Mesenchymal stem cell (in vitro differentiated cells and primary cell): ENCODE data around the gene KLRC2.
"Not testable (repeated sequence)": the region's sequence is repeated elsewhere in the genome, so short reads cannot be mapped to it uniquely, and the experiment has no call there.

ENCODE experiments used
- DNase-seq: peaks from one replicate; pipeline ENCODE4 v3.0.0-alpha.2; 2013
- H2AFZ ChIP-seq: one replicate; pipeline ENCODE4 v1.6.1; 2013; ENCODE audit warnings: low read depth, mild to moderate bottlenecking, control low read depth, inconsistent platforms, low read length, moderate library complexity
- H2AK5ac ChIP-seq: 2 replicates; pipeline ENCODE4 v1.6.1; 2013; ENCODE audit warnings: low read length, moderate library complexity, mild to moderate bottlenecking, inconsistent platforms; ENCODE audit not compliant: severe bottlenecking
- H2BK120ac ChIP-seq: one replicate; pipeline ENCODE4 v1.6.1; 2013; ENCODE audit warnings: low read depth, mild to moderate bottlenecking, inconsistent platforms, low read length, moderate library complexity
- H2BK12ac ChIP-seq, 2 experiments: one replicate each; pipeline ENCODE4 v1.6.1; 2013; ENCODE audit warnings: inconsistent platforms in 2 of 2, low read length in 2 of 2, mild to moderate bottlenecking in 2 of 2, moderate library complexity in 2 of 2, control low read depth in 1 of 2
- H2BK15ac ChIP-seq: one replicate; pipeline ENCODE4 v1.6.1; 2013; ENCODE audit warnings: mild to moderate bottlenecking, low read depth, inconsistent platforms; ENCODE audit not compliant: poor library complexity, severe bottlenecking
- H2BK5ac ChIP-seq: 2 replicates; pipeline ENCODE4 v1.6.1; 2013; ENCODE audit warnings: low read depth, mild to moderate bottlenecking, low read length, control low read depth, inconsistent platforms; ENCODE audit not compliant: poor library complexity, severe bottlenecking
- H3K14ac ChIP-seq, 2 experiments: one replicate each; pipeline ENCODE4 v1.6.1; 2013; ENCODE audit warnings: inconsistent platforms in 2 of 2, low read length in 2 of 2, control low read depth in 1 of 2, mild to moderate bottlenecking in 1 of 2, moderate library complexity in 1 of 2
- H3K18ac ChIP-seq, 2 experiments: one replicate each; pipeline ENCODE4 v1.6.1; 2013; ENCODE audit warnings: inconsistent platforms in 2 of 2, low read length in 2 of 2, control low read depth in 1 of 2, low read depth in 1 of 2, mild to moderate bottlenecking in 1 of 2
- H3K23ac ChIP-seq, 2 experiments: one replicate each; pipeline ENCODE4 v1.6.1; 2013; ENCODE audit warnings: inconsistent platforms in 2 of 2, low read length in 2 of 2, mild to moderate bottlenecking in 2 of 2, moderate library complexity in 2 of 2, control low read depth in 1 of 2
- H3K27ac ChIP-seq: 2 replicates; pipeline ENCODE4 v1.5.1; 2013; ENCODE audit warnings: mild to moderate bottlenecking, moderate library complexity, low read length, control low read depth, inconsistent platforms; ENCODE audit not compliant: poor library complexity, severe bottlenecking
- H3K27me3 ChIP-seq, 2 experiments: 2 replicates each; pipeline versions ENCODE4 v1.6.1 to v1.7.0; 2013; ENCODE audit warnings: low read length in 2 of 2, mild to moderate bottlenecking in 2 of 2, moderate library complexity in 2 of 2, control low read depth in 1 of 2, inconsistent platforms in 1 of 2; ENCODE audit not compliant: control insufficient read depth in 1 of 2, insufficient read depth in 1 of 2
- H3K36me3 ChIP-seq, 2 experiments: 2 replicates each; pipeline versions ENCODE4 v1.6.1 to v1.7.0; 2013; ENCODE audit warnings: low read length in 2 of 2, control low read depth in 1 of 2, inconsistent platforms in 1 of 2, low read depth in 1 of 2, mild to moderate bottlenecking in 1 of 2; ENCODE audit not compliant: insufficient read depth in 2 of 2, control insufficient read depth in 1 of 2
- H3K4ac ChIP-seq, 2 experiments: one replicate each; pipeline ENCODE4 v1.6.1; 2013; ENCODE audit warnings: inconsistent platforms in 2 of 2, low read length in 2 of 2, mild to moderate bottlenecking in 2 of 2, moderate library complexity in 2 of 2, control low read depth in 1 of 2, low read depth in 1 of 2
- H3K4me1 ChIP-seq: 2 replicates; pipeline ENCODE4 v1.6.1; 2013; ENCODE audit warnings: low read depth, low read length, control low read depth; ENCODE audit not compliant: control insufficient read depth, insufficient read depth
- H3K4me2 ChIP-seq: 2 replicates; pipeline ENCODE4 v1.6.1; 2013; ENCODE audit warnings: low read length, mild to moderate bottlenecking, inconsistent platforms; ENCODE audit not compliant: poor library complexity, severe bottlenecking
- H3K4me3 ChIP-seq, 2 experiments: 2 replicates each; pipeline versions ENCODE4 v1.5.1 to v1.7.0; 2013; ENCODE audit warnings: low read length in 2 of 2, mild to moderate bottlenecking in 2 of 2, control low read depth in 1 of 2, low read depth in 1 of 2; ENCODE audit not compliant: insufficient read depth in 1 of 2
- H3K79me1 ChIP-seq: replicated peaks from 2 replicates; pipeline ENCODE4 v1.6.1; 2013; ENCODE audit warnings: mild to moderate bottlenecking, control low read depth, low read length, inconsistent platforms; ENCODE audit not compliant: poor library complexity, severe bottlenecking
- H3K9ac ChIP-seq: 2 replicates; pipeline ENCODE4 v1.7.0; 2013; ENCODE audit warnings: mild to moderate bottlenecking, low read length, moderate library complexity
- H3K9me3 ChIP-seq: 2 replicates; pipeline ENCODE4 v1.7.0; 2013; ENCODE audit warnings: mild to moderate bottlenecking, low read length; ENCODE audit not compliant: control insufficient read depth
- H4K8ac ChIP-seq: one replicate; pipeline ENCODE4 v1.6.1; 2013; ENCODE audit warnings: inconsistent platforms, mild to moderate bottlenecking, low read length, moderate library complexity
- H4K91ac ChIP-seq: one replicate; pipeline ENCODE4 v1.6.1; 2013; ENCODE audit warnings: mild to moderate bottlenecking, low read length, inconsistent platforms
- WGBS: methylation state at CpG from one replicate; pipeline ENCODE4 v1.1.7; 2013; ENCODE audit warnings: mixed read lengths; 5-methylcytosine and 5-hydroxymethylcytosine counted together

KLRC2 gene

DNA sequence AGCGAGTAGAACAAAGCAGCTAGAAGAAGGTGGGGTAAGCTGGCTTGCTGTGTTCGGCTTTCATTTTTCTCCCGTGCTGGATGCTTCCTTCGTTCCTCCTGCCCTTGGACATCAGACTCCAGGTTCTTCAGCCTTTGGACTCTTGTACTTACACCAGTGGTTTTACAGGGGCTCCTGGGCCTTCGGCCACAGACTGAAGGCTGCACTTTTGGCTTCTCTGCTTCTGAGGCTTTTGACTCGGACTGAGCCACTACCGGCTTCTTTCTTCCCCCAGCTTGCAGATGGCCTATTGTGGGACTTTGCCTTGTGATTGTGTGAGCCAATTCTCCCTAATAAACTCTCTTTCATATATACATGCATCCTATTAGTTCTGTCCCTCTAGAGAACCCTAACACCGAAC is 9.9 kb downstream of the KLRC2 start:
- H3K79me1 ChIP-seq, DNase-seq, H2BK5ac ChIP-seq, H2BK15ac ChIP-seq, H3K27ac ChIP-seq, H3K4ac ChIP-seq, H3K27me3 ChIP-seq, H4K91ac ChIP-seq, H3K9ac ChIP-seq, H3K9me3 ChIP-seq, H3K4me1 ChIP-seq, H2BK12ac ChIP-seq, H2BK120ac ChIP-seq, H3K23ac ChIP-seq, H3K36me3 ChIP-seq, H2AFZ ChIP-seq, H3K18ac ChIP-seq, H3K4me2 ChIP-seq, H2AK5ac ChIP-seq, H3K4me3 ChIP-seq, H3K14ac ChIP-seq, H4K8ac ChIP-seq: not testable (repeated sequence)
- WGBS = 100% methylated on average over 5 of the region's 8 CpGs

DNA sequence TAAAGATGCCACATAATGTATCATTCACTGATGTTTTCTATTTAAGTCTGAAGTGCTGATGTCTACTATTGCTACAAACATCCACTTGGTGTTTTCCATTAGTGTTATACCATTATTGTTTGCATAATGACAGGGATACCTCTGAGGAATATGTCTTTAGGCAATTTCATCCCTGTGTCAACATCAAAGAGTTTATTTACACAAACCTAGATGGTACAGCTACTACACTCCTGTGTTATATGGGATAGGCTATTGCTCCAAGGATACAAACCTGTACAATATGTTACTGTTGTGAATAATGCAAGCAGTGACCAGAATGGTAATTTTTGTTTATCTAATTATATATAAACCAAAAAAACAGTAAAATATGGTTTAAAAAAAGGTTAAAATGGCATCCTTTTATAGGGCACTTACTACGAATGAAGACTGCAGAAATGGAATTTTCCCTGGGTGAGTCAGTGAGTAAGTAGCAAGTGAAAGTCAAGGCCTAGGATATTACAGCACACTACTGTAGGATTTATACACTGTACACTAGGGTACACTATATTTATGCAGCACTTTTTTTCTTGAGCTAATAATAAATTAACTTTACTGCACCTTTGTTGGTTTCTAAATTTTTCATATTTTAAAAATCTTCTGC is 11.4 kb downstream of the KLRC2 start:
- not testable (repeated sequence) for H3K4me3 ChIP-seq, H3K4me1 ChIP-seq, H3K14ac ChIP-seq, H3K9ac ChIP-seq, H2AFZ ChIP-seq, H3K18ac ChIP-seq, H2AK5ac ChIP-seq, DNase-seq, H3K27ac ChIP-seq, H3K36me3 ChIP-seq, H3K4me2 ChIP-seq, H2BK120ac ChIP-seq, H4K8ac ChIP-seq, H2BK12ac ChIP-seq, H3K4ac ChIP-seq, H2BK5ac ChIP-seq, H3K9me3 ChIP-seq, H3K27me3 ChIP-seq, H3K79me1 ChIP-seq, H3K23ac ChIP-seq, H4K91ac ChIP-seq, H2BK15ac ChIP-seq
- WGBS = no CpG with 5 or more reads among the region's 1 CpG

DNA sequence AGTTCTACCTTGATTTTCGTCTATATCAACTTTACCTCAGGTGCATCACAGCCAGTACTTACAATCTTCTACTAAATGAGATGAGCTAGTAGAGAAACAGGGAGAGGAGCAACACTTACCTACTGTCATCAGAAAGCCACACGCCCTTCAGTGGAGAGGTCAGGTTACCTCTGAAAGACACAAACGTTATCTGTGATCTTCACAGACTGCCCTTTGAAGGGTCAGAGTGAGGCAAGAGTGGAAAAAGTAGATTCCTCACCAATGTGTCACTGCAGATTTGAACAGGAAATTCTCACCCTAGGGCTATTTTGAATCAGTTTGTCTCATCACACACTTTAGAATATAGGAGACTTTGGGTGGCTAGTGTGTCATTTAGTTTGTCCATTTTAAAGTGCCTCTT is 13.7 kb downstream of the KLRC2 start:
- not testable (repeated sequence) for H2AK5ac ChIP-seq, H3K4me3 ChIP-seq, H3K9ac ChIP-seq, H3K36me3 ChIP-seq, H3K9me3 ChIP-seq, H3K27me3 ChIP-seq, H3K4me1 ChIP-seq, H4K8ac ChIP-seq, H2BK5ac ChIP-seq, DNase-seq, H3K4me2 ChIP-seq, H3K4ac ChIP-seq, H2BK120ac ChIP-seq, H3K27ac ChIP-seq, H3K79me1 ChIP-seq, H2AFZ ChIP-seq, H3K14ac ChIP-seq, H2BK15ac ChIP-seq, H3K23ac ChIP-seq, H4K91ac ChIP-seq, H3K18ac ChIP-seq, H2BK12ac ChIP-seq
- no CpG with 5 or more reads among the region's 3 CpGs for WGBS

DNA sequence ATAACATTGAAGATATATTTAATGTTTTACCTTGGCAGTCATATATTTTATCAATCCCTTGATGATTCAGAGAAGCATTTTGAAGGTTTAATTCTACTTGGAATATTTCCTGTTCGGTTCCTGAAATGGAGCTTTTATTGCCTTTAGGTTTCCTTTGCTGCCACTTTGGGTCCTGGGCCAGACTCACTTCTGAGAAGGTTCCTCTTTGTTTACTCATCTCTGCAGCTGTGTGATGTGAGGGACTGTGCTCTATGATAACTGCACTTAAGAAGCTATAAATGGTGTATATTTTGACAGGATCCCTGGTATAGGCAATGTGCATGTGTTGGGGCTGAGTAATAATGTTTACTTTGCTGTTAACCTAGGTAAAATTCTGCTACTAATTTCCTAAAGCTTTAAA is 15.5 kb downstream of the KLRC2 start, which contains the start of gene KLRC3:
Gene KLRC3, minus strand, starts transcription at position 262 of the 400 bp plus-strand sequence. Its CDS starts 45 bp downstream, at position 217.
- H3K4me1 ChIP-seq, H3K4me2 ChIP-seq, H2AK5ac ChIP-seq, H3K4me3 ChIP-seq, H2BK15ac ChIP-seq, H2BK5ac ChIP-seq, H4K8ac ChIP-seq, H3K4ac ChIP-seq, H3K27me3 ChIP-seq, H2AFZ ChIP-seq, H2BK120ac ChIP-seq, H3K9me3 ChIP-seq, DNase-seq, H2BK12ac ChIP-seq, H3K27ac ChIP-seq, H3K79me1 ChIP-seq, H3K14ac ChIP-seq, H4K91ac ChIP-seq, H3K18ac ChIP-seq, H3K9ac ChIP-seq, H3K36me3 ChIP-seq, H3K23ac ChIP-seq: not testable (repeated sequence)
- WGBS = 6% methylated on average over 1 of the region's 1 CpG
